Inflammatory macrophage treated with lipopolysaccharide for 4 hours (primary cell): Measurements from ENCODE around the gene TFPI.
A peak's percentile ranks its signal among the peaks of the same experiment; 100 is the strongest.
"Not testable (repeated sequence)": the region's sequence is repeated elsewhere in the genome, so short reads cannot be mapped to it uniquely, and the experiment has no call there.

ENCODE experiments used
- DNase-seq: peaks from one replicate; pipeline ENCODE4 v3.0.0-alpha.2; 2020

The TFPI gene

DNA sequence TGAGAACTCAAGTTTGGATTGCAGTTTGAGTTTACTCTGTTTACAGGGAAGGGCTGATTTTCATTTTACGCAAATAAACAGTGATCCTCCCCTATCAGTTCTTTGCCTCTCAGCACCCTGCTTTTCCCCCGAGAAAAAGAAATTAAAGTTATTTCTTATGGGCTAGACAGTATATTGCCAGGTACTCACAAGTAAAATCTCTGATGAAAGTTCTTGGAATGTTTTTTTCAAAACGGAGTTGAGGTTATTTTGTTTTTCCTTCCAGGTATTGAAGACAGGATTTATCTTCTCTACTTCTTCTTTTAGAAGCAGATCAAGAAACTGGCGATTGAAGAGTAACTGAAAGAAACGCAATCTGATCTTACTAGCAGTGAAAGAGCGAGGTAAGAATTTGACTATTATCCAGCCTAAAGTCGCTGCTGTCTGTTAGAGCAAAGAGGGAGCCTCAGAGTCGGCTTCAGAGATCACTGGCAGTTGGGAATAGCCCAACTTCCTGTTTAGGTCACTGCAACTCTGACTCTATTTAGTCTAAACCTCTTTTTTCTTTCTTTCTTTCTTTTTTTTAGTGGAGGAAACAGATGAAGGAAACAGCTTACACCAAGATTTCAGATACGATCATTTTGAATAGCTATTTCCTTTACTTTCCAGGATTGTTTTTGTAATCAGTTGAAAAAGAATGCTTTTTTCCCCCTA, at the start of gene TFPI:
TFPI (minus strand) TSS at position 425 of the 693 bp plus-strand sequence. CDS start 50,667 bp downstream, outside the sequence.
- DNase-seq = peak; percentile 57

DNA sequence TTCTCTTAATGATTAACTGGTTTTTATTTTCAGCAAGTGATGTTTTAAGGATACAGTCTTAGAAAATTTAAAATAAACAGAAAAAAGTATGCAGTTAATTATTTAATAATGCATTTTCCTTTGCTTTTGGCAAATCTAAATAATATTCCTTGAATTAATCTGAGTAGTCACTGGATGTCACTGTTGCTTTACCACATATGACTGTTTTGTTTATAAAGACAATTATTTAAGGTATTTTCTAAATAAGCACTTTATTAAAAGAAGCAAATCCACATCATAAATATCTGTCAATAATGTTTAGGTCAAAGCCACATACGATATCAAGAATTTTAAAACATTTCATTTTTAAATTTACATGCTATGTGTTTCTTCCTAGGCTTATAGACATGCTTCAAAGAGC, 40.6 kb upstream of the TFPI start:
- no peak for DNase-seq

DNA sequence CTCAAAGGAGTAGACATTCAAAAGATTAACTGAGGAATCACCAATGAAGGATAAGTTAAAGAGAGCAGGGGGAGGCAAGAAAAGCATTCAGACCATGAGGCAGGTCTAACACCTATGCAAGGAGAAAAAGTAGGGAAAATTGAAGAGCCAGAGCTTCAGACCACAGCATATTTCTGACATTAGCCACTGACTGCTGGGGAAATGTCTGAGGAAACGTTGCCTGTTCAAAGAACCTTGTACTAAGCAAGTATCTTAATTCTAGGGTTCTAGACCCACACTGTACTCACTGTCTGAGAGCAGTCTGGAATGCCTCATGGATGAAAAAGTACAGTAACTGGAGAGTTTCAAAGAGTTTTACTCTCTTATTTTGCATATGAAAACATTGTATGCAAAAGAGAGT, 39.5 kb upstream of the TFPI start:
- no peak for DNase-seq

DNA sequence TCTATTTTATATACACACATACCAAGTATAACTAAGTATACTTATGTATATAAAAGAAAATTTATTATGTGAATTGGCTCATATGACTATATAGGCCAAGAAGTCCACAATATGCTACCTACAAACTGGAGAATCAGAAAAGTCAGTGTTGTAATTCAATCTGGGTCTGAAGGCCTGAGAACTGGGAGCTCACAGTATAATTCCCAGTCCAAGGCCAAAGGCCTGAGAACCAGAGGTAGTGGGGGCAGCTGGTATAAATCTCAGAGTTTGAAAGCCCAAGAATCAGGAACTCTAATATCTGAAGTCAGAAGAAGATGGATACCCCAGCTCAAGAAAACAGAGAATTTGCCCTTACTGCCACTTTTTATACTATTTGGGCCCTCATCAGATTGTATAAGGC, 38.9 kb upstream of the TFPI start:
- no peak for DNase-seq

DNA sequence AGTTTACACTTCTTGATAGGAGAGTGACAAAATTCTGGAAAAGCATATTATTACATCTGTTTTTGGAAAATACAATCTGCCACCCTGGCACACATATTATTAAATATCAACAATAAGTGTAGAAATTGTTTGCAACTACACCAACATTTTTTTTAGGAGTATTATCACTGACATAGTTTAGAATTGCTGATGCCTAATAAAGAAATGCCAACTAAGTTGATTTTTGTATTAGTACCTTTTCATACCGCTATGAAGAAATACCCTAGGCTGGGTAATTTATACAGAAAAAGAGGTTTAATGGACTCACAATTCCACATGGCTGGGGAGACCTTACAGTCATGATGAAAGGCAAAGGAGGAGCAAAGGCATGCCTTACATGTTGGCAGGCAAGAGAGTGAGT, 35.9 kb upstream of the TFPI start:
- no peak for DNase-seq

DNA sequence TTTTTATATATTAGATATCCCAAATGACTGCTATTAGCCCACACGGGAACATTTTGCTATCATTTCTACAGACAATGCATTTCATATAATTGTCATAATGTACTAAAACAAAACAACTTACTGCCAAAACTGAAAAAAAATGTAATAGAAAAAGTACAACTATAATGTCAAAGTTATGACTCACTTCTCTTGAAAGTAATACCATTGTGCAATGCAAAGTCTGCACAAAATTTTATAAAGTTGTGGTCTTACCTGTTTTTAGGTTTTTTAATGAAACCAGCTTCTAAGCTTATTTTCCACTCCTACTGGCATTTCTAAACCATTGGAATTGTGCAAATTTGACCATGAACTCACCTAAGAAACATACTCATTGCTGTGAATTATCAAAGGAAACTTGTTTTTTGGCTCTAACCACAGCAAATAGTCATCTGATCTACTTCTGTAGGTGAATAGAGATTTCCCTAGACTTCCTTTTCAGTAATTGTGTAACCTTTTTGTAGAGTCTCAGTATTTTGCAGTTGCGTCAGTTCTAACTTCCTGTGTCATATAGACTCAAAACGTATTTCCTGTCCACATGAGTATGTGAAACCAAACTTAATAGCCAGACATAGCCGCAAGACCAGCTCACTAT, 31.9 kb upstream of the TFPI start:
- DNase-seq = peak; percentile 85

DNA sequence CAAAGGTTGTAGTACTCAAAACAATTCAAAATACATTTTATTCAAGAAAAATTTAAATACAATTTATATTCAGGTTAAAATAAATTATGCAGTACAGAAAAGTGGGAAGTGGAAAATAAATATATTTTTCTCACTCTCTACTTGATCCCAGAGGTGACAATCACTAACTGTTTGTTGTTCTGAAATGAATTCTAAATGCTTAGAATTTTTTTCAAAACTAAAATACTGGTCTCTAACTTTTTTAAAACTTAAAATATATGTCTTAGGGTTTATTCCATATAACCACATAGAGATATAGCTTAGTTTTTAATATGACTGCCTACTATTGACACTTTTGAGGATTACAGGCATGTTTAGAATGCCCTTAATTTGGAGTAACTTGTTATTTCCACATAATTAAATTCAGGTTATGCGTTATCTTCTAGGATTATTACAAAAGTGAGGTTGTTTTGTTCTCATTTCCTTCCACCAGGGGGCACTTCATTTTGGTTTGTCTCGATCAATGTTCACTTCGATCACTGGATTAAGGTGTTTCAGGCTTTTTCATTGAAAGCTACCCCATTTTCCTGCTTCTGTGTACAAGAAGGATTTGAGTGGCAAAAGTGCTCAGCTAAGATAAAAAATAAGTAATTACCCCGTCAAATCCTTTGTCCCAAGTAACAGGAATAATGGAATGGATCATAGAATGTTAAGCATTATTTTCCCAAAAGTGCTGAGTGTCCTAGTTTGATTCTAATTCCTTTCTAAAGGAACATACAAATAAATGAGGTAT, 27.1 kb upstream of the TFPI start:
- DNase-seq = peak; percentile 51

DNA sequence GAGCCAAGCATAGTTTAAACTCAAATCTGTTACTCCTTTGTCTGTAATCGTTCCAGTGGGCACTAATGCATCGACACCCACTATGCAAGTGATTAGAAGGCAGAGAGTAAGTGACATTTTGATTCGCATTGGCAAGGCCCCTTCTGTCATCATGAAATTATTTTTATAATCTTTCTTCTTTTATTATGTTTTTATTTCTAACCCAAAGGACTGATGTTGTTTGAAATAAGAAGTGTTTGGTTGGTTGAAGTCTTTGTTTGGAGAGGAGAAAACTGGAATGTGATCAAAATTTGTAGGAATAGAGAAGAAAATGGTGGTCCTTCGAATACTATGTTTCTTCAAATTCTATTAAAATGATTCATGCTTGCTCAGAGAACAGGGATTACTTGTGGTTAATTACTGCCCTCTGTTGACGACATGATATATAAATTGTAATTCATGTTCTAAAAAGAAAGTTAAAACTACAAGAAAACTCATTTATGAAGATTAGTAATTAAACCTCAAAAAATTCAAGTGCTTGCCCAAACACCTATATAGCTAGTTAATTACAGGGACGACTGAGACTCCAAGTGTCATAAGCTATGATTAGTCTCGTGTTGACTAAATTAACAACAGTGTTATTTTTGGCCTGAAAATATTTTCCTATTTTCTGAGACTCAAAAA, 26.4 kb upstream of the TFPI start:
- DNase-seq = peak; percentile 72

DNA sequence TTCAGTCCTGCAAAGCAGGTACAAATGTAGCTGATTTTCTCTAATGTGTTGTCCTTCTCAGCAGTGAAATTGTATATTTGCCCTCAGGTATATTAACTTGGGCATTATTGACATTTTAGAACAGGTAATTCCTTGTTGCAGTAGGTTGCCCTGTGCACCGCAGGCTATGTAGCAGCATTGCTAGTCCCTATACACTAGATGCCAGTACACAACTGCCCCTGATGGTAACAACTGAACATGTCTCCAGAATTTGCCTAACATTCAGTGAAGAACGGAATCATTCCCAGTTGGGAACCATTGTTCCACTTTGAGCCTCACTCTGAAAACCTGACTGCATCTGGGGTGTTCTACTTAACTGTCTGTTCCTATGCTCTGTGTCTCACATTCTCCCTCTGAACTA, 23.1 kb upstream of the TFPI start:
- no peak for DNase-seq

DNA sequence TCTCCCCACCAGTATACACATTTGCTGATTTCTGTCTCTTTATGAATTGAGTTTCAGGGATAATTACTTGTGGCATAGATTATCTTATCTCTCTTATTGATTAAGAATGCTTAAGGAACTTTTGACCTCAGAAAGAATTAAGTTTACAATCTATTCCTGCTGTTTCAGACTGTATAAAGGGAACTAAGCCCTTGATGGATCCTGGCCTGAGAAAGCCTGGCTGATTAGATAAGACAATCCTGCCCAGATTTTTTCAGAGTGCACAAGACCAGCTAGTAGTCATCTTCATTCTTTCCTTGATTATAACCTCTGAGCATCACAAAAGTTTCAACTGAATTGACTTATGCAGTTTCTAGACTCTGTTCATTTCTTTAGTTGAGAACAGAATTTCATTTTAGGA, 22.7 kb upstream of the TFPI start:
- DNase-seq = no peak

DNA sequence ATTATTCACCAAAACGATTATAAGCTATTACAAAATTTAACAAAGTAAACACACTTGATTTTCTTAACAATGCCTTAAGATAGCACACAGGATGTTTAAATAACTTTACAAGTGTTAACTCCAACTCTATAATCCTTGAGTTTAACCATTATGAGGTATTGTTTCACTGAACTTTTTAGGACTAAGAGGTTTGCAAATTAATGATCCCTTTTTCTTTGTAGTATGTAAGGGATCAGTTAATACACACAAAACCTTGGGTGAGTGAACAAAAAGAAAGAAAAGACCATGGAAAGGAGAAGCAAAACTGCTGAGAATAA, 21.5 kb upstream of the TFPI start:
- no peak for DNase-seq

DNA sequence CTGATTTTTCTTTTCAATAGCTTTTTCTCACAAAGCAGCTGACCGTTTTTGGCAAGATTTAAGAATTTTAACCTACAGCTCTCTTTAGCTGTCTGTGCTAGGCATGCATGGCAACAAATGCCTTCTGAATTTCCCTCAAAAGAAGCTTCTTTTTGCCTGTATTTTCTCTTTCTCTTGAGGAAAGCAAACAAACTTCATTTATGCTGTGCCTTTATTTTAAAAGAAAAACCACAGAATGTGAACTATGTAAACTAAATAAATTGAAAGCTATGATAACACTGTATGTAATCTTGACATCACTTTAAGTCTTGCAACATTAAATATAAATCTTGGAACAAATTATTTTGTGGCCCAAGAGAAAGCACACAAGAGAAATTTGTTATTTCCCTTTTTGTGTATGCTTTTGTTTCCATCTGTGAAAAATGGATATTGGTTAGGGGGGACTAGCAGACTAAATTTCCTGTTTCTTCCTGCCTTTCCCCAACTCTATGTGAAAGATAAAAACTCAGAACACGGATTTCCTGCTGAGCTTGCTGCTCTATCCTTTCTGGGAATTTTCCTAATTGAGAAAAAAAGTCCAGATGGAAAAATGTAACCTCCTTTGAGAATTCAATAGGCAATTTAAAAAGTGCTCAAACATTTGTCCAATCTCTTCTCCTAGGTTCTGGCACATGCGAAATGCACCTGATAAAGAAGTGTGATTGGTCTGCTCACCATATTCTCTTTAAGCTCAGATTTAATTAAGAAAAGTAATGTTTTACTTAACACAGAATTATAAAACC, 20.9 kb upstream of the TFPI start:
- no peak for DNase-seq

DNA sequence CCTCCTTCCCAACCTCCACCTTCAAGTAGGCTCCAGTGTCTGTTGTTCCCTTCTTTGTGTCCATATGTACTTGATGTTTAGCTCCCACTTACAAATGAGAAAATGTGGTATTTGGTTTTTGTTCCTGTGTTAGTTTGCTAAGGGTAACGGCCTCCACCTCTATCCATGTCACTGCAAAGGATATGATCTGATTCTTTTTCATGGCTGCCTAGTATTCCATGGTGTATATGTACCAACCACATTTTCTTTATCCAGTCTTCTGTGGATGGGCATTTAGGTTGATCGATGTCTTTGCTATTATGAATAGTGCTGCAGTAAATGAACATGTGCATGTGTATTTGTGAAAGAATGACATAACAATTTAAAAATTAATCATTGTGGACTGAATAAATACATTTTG, 19.5 kb upstream of the TFPI start:
- no peak for DNase-seq

DNA sequence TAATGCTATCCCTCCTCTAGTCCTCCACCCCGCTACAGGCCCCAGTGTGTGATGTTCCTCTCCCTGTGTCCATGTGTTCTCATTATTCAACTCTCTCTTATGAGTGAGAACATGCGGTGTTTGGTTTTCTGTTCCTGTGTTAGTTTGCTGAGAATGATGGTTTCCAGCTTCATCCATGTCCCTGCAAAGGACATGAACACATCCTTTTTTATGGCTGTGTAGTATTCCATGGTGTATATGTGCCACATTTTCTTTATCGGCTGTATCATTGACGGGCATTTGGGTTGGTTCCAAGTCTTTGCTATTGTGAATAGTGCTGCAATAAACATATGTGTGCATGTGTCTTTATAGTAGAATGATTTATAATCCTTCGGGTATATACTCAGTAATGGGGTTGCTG, 17.8 kb upstream of the TFPI start:
- not testable (repeated sequence) for DNase-seq

DNA sequence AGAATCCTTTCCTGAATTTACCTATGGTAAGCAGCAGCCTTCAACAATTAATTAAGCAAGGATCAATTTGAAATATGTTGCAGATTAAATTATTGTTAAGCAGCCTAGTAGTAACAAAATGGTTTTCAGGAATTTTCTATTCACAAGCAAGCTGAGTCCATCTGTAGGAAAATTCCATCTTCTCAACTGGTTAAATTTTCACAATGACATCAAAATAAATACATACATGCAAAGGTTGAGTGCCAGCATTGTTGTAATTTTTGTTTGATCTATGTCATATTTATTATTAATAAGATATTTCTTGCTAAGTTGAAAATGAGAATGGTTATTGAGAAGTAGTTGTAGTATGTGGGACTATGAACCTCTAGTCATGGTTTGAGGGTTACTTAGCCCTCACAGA, 15.3 kb upstream of the TFPI start:
- no peak for DNase-seq

DNA sequence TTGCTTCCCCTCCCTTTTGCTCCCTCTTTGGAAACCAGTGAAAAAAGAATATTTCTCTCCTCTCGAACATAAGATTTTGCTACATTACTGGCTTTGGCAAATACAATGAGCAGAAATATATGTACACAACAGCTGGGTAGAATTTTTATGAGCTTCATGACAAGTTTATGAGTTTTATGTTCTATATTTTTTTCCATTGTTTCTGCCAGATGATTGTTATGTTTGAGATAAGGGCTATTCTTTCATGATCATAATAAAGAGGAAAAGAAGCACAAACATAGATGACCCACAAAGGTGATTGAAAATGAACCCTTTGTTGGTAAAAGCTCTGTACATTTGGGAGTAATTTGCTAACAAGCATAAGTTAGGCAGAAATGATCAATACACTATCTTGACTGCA, 14.8 kb upstream of the TFPI start:
- no peak for DNase-seq

DNA sequence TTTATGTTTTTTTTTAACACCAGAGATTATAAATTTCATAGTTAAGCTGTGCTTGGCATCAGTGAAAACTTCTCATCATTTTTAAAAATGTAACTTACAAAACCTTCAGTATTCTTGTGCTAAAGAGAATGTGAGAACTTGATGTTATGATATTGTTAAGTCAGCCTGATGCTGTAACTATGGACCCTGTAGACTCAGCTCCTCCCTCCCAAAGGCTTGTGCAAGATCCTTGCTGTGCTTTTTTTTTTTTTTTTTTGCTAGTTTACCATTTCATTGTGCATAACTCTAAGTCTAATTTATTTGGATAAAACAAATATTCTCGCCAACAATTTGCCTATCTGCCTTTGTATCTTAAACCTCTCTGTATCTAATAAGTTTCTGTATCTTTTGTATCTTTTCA, 12.9 kb upstream of the TFPI start:
- DNase-seq = no peak

DNA sequence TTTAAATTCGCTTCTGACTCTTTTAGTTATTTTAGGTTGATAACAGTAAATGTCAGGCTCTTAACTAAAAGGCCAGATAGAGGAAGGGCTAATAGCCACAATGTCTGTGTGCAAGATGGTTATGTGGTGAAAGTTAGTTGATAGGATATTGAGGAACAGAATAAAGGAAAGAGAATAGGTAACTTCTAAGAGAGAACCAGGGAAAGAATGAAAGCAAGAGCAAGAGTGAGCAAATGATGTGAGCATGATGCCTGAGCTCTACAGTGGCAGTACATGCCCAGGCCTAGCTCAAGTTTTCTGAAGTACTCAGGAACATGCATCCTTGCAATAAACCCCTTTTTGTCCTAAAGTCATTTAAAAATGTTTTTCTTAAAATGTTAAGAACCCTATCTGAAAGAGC, 12.5 kb upstream of the TFPI start:
- DNase-seq = no peak

DNA sequence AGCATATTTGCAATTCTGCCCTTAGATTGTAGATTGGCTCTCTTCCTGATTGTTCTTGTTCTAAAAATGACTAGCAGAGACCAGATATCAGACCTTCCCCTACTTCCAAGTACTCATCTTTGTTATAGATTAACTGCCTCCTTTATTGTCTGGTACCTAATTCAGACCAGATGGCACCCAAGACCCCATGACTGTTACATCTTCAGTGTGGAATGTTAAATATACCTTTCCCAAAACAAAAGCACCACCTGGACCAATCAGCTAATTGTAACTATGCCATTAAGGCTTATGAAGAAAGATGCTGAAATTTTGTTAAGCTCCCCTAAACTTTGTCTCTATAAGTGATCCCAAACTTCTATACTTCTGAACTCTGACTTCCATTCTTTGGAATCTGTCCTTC, 12.0 kb upstream of the TFPI start:
- no peak for DNase-seq

DNA sequence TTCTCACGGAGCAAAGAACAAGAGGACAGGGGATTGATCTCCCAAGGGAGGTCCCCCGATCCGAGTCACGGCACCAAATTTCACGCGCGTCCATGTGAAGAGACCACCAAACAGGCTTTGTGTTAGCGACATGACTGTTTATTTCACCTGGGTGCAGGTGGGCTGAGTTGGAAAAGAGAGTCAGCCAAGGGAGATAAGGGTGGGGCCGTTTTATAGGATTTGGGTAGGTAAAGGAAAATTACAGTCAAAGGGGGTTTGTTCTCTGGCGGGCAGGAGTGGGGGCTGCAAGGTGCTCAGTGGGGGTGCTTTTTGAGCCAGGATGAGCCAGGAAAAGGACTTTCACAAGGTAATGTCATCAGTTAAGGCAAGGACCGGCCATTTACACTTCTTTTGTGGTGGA, 11.4 kb upstream of the TFPI start:
- DNase-seq = not testable (repeated sequence)

DNA sequence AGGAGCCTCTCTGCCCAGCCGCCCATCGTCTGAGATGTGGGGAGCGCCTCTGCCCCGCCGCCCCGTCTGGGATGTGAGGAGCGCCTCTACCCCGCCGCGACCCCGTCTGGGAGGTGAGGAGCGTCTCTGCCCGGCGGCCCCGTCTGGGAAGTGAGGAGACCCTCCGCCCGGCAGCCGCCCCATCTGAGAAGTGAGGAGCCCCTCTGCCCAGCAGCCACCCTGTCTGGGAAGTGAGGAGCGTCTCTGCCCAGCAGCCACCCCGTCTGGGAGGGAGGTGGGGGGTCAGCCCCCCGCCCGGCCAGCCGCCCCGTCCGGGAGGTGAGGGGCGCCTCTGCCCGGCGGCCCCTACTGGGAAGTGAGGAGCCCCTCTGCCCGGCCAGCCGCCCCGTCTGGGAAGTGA, 2.3 kb upstream of the TFPI start:
- DNase-seq = not testable (repeated sequence)

DNA sequence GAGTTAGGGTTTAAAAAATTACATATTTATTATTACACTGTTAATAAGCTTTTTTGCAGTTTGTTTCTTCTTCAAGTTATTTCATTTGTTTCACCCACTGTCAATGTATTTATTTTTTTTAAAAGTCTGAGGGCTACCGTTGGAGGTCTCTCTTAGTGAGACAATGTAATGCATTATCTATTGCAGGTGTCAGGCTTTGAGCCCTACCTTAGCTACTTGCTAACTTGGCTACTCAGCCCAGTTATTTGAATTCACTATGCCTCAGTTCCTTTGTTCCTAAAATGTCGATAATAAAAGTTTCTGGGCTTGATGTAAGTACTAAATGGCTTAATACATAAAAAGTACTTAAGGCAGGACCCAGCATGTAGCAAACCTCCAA, 458 bp upstream of the TFPI start:
- no peak for DNase-seq
